Prostate gland (tissue), 2 donors: Measurements from ENCODE around the gene RAB5B.

Experiments
- POLR2A ChIP-seq: fragments of 450-650 bp; IDR thresholded peaks from one replicate; pipeline ENCODE4 v1.6.1; 2016; ENCODE audit warnings: antibody characterized with exemption, mild to moderate bottlenecking
- POLR2AphosphoS5 ChIP-seq: sonication (generic); formaldehyde crosslinking; IDR thresholded peaks from one replicate; pipeline ENCODE4 v1.6.1; 2017; ENCODE audit warnings: antibody characterized with exemption
- TF ChIP-seq, protein P1 (sequence below), 4 experiments: fragments of 200-600 bp in 2 of 4; fragments of 450-650 bp in 2 of 4; sonication (generic) in 2 of 4; IDR thresholded peaks; 1 replicate in 3 of 4; 2 replicates in 1 of 4; pipeline ENCODE4 v1.5.1; 2016 to 2019; ENCODE audit warnings: antibody characterized with exemption in 4 of 4, mild to moderate bottlenecking in 2 of 4, moderate library complexity in 2 of 4

DNA sequence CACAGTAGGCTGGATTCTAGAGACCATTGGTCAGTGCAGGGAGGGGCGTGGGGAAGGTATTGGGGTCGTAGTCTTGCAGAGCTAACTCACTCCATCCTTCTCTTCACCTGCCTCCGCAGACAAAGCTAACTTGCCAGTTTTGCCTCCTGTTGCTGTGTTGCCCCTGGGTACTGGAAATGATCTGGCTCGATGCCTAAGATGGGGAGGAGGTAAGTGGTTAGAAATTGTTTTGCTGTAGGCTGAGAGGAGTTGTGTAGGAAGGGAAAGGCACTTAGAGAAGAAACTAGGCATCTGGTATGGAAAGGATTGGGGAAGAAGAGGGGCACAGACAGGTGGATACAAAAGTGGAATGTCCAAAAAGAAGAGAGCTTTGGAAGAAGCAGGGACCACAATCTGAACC lies 31.8 kb upstream of the RAB5B start:
- TF ChIP-seq, protein P1, sequence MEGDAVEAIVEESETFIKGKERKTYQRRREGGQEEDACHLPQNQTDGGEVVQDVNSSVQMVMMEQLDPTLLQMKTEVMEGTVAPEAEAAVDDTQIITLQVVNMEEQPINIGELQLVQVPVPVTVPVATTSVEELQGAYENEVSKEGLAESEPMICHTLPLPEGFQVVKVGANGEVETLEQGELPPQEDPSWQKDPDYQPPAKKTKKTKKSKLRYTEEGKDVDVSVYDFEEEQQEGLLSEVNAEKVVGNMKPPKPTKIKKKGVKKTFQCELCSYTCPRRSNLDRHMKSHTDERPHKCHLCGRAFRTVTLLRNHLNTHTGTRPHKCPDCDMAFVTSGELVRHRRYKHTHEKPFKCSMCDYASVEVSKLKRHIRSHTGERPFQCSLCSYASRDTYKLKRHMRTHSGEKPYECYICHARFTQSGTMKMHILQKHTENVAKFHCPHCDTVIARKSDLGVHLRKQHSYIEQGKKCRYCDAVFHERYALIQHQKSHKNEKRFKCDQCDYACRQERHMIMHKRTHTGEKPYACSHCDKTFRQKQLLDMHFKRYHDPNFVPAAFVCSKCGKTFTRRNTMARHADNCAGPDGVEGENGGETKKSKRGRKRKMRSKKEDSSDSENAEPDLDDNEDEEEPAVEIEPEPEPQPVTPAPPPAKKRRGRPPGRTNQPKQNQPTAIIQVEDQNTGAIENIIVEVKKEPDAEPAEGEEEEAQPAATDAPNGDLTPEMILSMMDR (IDR thresholded peaks at IDR 0.05), result no peak
- TF ChIP-seq POLR2A (no peak), POLR2AphosphoS5 (no peak)
